Right renal cortex interstitium (tissue), 3 donors: ENCODE data around the gene MACROD2. TPM values are rescaled to one million over a fixed set of nuclear protein-coding genes. Genes with fewer than 3 reads are reported as not detected.
A peak's percentile ranks its signal among the peaks of the same experiment; 100 is the strongest.

Experiments
- DNase-seq, 3 donors: peaks; one replicate each; pipeline ENCODE4 v3.0.0-alpha.2; 2013; ENCODE audit warnings: low read depth in 3 of 3, low spot score in 2 of 3
- polyA plus RNA-seq, 3 donors: library from polyadenylated mRNA; unstranded; fragments of 120-200 nt; gene quantifications; one replicate each; pipeline ENCODE4 v1.2.1, GENCODE V29; 2013; ENCODE audit not compliant: insufficient read length in 3 of 3

Gene MACROD2
- polyA plus RNA-seq, 3 donors = 14.4 to 15.6 (median 14.5) TPM

DNA sequence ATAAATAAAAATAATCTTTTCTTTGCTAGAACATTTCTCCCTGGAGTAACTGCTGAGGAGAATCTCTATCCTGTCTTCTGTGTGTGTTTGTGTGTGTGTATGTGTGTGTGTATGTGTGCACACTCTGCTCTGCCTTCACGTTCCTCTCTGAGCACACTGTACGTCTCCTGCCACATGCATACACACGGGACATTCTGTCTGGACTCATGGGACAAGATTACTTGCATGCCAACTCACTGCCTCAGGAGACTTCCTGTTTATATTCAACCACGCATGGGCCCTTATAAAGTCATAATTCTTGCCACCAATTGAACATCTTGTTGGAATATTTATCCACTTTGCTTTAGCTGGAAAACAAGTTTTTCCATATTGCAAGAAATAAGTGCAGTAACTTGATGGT is 1647.4 kb downstream of the MACROD2 start:
- no peak for DNase-seq

DNA sequence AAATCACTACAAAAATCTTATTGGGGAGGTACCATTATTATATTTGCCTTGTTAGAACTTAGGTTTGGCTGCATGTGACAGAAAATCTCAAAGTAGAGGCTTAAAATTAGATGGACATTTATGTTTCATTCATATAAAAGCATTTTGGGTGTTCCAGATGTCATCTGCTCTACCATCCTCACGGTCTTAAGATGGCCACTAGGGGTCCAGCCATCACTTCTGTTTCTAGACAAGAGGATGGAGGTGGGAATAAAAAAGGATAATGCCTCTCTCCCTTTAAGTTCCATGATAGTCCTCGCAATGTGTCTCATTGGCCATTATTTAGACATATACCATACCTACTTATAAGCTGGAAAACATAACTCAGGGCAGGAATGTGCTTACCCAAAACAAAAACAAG is 1648.4 kb downstream of the MACROD2 start:
- no peak for DNase-seq

DNA sequence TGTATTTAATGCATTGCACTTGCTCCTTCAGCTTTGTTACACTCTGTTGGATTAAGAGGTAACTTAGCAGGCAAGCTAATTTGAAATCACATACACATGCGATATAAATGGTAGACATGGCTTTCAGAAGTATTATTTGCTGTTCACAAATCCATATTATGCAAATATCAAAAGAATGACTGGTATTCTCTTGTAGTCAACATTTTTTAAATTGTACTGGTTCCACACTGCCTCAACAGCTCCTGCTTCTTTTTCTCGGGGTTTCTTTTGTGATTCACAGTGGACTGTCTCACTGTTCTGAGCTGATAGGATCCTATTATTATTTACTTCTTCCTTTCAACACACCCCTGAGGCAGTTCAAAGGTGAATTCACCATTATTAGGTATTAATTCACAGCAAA is 1650.5 kb downstream of the MACROD2 start:
- DNase-seq = no peak

DNA sequence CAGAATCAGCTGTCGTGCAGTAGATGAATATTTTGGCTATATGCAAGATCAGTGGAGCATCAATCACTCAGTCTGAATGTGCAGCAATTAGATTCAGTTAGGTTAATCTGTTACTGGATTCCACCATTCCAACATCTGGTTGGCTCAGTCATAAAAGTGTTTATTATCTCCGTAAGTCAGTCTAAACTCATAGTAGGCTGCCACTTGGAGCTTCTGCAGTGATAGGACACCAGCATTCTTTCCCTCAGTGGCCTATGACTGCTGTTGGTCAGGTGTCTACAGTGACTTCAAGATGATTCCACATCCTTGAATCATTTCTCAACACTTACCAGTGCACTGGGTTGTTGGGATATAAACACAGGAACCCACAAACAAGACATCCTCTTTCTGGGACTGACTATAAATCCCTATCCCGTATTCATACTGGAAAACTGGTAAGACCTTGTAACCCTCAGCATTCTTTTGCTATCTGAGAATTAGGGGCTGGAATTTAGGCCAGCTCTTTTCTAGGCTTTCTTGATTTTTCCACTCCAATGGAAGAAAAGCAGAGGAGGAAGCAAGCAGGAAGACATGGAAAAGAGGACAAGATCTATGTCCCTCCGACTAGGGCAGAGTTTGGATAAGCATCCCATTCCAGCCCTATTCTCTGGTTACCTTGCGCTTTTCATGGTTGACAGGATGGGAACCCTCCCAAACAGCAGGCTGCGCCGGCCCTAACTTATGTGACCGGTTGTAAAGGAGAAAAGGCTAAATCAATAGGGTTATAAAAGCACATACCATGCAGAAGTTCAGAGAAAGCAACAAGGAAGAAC is 1658.3 kb downstream of the MACROD2 start:
- no peak for DNase-seq

DNA sequence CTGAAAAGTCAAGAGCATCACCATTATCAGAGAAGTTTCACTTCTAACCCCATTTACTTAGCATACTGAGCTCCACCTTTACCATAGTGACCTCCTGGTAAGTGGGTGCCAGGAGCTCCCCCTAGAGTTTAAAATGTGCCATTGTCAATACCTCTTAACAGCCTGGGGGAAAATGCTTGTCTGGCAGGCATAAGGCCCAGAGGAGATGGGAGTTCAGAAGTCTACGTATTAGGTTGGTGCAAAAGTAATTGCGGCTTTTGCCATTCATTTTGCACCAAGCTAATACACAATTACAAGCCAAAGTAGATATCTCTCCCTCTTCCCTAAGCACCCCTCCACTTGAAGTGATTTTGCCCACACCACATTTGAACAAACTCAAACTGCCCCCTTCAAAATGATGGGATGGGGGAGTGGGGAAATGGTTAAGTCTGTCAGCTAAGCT is 1658.9 kb downstream of the MACROD2 start:
- DNase-seq = no peak

DNA sequence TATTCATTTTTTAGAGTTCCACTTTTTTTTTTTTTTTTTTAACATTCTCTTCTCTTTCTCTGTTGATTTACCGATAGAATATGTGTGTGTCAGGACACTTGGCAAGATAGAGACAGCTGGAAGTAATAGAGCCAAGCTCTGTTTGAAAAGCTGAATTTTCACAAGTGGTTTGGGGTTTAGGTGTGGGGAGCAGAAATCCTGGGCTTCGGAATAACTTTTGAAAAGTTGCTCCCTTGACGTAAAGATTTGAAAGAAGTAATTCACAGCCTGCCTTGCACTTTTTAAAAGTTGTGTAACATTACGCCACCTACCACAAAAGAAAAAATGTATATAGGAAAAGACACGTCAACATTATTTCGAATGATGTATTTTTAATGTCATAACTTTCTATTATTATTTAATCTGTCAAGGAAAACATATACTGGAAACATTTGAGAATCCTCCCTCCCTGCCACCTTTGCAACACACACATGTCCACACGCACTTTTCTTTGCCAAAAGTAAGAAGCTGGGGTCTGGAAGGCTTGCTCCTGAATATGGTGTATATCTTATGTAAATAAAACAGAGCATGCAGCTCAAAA is 1660.1 kb downstream of the MACROD2 start:
- no peak for DNase-seq

DNA sequence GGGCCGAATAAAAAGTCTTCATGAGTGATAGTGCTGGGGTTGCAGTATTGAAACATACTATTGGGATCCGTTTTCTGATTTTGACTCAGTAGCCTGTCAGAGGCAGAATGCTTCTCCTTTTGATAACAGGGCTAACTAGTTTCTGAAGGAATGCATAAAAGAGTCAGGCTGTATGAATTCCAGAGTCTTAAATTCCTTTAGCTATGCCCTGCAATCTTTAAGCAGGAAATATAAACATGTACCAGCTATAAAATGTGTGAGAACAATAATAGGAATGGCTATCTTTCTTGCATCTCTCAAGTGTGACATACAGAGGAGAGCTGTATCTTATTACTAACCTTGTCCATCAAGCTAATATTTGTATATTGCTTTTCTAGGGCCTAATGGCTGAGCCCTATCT is 1660.8 kb downstream of the MACROD2 start:
- no peak for DNase-seq

DNA sequence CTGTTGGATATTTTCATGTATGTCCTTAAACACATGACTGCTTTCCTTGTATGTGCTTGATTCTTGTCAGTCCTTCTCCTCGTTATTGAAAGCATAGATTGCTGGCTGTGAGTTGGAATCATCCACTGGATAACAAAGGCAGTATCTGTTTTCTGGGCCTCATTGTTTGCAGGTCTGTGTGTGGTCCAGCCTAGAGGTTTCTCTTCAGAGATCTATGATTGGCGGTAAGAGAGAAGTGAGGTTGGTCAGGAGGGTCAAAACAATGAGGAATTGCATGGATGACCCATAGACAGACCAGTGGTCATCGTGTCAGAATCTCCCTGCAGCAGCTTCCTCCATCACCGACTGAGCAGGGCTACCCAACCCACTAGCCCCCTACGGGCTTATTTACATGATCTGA is 1663.0 kb downstream of the MACROD2 start:
- no peak for DNase-seq

DNA sequence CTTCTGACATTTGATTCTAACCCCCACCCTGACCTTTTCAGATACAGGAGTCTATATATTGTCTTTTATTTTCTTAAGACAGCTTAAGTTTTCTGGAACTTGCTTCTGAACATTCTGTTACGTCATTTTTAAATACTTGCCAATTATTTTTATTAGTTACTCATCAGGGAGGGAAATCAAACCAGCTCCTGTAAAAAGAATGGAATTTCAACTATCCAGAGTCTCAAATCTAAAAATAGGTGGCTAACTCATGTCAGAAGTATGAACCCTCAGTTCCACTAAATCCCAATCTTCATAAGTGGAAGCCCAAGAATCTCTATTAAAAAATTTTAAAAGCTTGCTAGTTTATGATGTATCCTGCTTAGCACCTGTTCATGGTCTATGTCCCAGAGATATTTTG is 1677.9 kb downstream of the MACROD2 start:
- no peak for DNase-seq

DNA sequence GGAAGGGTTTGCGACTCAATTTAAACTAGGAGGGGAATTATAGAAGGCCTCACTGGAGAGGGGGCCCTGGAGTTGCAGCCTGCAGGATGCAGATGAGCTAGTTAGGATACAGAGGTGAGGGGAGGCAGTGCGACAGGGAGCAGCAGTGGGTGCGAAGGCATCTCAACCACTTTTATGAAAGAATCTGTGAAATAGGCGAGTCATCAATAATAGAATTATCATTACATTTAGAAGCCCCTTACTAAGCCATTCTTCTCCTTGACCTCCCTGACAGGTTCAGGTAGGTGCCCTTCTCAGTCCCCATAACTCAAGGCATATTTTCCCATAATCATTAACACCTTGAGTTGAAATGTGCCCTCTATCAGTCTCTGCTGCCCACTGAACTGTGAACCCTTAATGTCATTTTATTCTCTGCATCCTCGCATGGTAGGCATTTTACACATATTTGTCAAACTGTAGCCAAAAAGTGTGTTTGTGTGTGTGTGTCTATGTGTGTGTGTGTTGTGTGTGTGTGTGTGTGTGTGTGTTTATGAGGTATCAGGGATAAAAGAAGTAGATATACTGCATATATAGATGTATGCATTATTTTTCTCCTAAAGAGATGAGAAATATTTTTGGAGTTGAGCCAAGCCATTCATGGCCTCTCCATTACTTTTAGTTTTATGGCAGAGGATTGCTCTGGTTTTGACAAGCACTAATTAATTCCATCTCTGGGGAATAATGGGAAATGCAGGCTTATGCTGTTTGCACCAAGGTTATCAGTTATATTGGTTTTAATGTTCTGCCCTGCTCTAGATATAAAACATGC is 1679.1 kb downstream of the MACROD2 start:
- DNase-seq = peak in 2 of 3 donors; percentile 45 to 48

DNA sequence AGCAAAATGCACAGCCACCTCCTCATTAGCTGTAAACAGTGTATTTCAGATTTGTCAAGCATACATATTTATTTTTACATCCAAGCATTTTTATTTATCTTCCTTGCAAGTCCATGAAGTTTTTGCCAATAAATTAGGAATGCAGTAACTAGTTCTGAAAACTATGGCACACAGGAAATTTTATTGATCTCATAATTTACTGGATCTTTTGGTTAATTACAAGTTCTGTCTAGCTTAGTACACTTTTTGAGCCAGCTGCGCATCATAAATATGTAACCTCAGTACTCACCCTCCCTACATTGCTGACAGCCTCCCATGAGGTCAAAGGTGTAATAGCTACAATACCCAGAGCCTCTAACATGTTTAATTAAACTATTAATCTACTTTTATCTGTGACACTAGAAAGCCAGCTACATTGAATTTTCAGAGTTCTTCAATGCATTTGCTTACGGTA is 1679.8 kb downstream of the MACROD2 start:
- DNase-seq = peak; percentile 47 to 57 (median 52)

DNA sequence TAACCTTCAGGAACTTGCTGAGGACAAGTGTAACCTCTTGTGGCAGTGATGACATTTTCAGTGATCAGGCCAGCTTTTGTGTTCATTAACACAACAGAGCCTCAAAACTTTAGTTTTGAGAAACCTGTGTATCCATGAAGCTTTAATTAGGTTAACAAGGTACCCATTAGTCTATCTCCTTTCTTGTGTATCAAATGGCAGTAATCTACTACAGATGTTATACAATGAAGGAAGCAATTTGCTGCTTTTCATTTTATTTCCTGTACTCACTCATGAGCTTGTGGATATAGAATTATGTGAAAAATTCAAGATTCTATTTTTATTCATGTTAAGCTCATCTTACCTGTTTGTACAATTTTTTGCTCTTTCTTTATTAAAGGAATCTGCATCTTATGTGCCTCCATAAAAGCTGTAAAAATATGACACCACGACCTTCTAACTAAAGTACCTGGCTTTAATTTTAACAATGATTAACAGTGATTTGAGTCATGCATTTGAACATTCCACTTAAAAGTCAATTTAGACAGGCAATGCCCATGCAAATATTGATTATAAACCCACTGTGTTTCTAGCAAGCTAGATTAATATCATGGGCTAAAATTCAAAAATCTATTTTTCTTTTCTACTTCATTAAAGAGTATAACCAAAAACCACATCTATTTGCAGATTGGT is 1680.6 kb downstream of the MACROD2 start:
- DNase-seq = no peak

DNA sequence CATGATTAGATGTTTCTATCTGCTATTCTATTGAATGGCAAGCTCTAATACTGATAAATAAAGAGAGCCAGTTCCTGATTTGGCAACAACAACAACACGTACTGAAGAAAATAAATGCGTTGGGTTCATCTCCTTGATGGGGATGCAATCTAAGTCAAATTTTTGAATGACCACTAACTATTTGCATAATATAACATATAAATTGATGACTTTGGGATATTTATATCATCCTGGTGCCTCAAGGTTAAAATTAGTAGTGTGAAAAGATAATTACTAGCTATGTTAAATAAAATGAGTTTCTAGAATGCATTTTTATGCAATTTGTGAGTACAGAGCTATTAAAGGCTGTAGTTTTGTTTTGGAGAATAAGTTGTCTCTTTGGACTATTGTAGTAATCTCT is 1681.5 kb downstream of the MACROD2 start:
- no peak for DNase-seq

DNA sequence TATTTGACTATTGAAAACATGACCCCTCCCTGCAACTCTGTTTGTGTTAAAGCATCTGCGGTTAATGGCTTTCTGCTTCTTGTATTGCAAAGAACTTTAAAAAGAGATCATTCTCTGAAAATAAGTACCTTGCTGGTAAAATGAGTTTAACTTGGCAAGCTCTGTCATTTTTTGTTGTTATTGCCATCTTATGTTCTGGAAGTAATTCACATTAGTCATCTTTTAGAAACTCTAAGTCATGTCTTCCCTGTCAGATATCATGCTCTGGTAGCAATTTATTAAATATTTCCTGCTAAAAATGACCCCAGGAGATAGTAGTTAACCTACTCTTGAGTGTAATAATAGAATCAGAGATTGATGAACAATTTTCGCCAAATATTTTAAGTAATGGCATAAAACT is 1687.4 kb downstream of the MACROD2 start:
- DNase-seq = no peak

DNA sequence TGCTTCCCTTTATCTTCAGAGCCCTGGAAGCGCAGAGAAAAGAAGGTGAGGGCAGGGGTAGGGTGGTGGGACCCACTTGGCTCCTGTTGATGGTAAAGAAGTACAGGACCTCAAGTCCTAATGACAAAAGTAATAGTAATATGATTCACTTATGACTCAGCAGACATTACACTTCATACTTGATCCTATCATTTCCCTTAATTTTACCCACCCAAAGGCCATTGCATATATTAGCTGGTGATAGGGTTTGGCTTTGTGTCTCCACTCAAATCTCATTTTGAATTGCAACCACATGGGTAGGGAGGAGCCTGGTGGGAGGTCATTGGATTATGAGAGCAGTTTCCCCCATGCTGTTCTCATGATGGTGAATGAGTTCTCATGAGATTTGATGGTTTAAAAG is 1697.3 kb downstream of the MACROD2 start:
- DNase-seq = no peak

DNA sequence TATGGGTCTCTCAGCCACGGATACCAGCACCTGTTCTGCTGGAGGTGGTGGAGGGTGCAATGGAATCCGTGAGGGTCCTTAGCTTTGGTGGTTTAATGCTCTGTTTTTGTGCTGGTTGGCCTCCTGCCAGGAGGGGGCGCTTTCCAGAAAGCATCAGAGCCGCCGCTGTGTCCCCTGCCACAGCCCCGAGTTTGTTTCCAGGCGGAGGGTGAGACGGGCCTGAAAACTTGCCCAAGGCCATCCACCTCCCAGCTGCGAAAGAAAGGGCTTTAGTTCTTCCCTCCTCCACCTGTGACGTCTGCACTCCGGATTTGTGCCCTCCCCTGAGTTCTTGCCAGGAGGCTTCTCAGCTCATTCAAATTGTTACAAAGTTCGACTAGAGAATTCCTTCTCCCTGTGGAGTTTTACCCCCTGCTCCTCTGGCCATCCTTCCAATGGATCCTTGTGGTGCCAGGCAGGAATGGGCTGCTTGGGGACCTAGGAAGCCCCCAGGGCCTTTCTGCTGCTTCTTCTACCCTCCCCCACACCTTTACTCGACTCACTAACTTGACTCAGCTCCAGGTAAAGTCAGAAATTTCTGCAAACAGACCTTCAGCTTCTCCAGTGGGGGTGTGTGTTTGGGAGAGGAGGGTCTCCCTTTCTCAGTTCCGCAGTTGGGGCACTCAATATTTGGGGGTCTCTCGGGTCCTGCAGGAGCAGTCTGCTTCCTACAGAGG is 1704.3 kb downstream of the MACROD2 start:
- DNase-seq = no peak

DNA sequence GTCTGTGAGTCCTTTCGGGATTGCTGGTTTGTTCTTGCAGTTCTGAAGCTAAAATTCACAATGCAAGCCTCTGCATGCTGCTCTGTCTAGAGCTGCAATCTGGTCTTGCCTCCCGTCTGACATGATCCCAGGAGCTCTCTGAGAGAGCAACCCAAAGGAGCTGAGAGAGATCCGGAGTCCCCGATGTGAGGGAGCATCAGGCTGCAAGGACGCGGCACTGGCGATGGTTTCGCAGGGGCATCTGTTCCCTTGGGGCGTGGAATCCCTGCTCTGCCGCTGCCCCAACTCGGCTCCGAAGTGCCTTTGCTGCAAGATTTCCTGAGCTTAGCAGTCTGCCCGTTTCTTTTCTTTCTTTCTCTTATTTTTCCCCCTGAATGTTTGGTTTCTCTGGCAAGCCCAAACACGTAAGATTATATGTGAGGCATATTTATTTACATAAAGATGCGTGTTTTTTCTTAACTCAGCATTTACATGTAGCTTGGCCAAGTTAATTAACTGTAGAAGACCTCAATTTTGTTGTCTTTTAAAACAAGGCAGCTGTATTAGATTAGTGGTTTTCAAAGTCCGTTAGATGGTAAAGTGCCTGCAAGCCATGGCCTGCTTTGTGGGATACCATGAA is 1704.9 kb downstream of the MACROD2 start:
- no peak for DNase-seq

DNA sequence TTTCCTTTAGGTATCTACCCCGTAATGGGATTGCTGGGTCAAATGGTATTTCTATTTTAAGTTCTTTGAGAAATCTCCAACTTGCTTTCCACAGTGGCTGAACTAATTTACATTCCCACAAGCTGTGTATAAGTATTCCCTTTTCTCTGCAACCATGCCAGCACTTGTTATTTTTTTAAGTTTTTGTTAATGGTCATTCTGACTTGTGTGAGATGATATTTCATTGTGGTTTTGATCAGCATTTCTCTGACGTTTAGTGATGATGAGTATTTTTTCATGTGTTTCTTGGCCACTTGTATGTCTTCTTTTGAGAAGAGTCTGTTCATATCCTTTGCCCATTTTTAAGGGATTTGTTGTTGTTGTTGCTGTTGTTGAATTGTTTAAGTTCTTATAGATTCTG is 1706.8 kb downstream of the MACROD2 start:
- no peak for DNase-seq

DNA sequence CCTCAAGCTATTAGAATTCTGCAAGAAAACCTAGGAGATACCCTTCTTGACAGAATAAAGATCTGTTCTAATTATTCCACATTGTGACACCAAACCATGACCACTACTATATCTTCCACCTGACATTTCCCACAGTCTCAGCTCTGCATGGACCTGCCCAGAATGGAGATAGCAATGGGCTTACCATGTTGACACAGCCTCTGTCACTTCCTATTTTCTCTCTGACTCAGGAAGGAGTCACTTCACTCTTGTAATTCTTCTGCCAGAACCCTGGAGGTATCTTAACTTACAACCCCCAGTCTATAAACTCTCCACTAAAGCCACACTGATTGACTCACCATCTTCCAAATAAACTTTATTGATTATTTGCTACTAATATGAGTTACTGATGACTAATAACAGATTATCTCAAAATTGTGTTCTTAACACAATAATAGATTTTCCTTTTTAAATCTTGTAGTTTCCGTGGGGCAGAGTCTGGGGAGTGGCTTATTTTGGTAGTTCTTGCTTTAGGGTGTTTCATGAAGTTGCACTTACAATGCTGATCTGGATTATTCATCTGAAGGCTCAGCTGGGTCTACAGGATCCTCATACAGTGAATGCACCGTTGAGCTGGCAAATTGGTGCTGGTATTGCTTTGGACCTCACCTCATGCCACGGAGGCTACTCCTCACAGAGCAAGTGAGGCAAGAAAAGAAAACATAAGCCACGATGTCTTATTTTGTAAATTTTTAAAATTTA is 1708.0 kb downstream of the MACROD2 start:
- no peak for DNase-seq
